Keratinocyte (primary cell): ENCODE measurements around the gene HAT1. TPM values are rescaled to one million over a fixed set of nuclear protein-coding genes. Genes with fewer than 3 reads are reported as not detected.
A peak's percentile ranks its signal among the peaks of the same experiment; 100 is the strongest.

ENCODE experiments used
- DNase-seq: peaks from one replicate; pipeline ENCODE4 v3.0.0-alpha.2; 2011; ENCODE audit warnings: low read depth, missing footprints, low spot score
- FAIRE-seq: peaks from 2 replicates; lab custom pipeline; 2011; peaks lifted over from hg19 to GRCh38; lab: Jason Lieb, UNC
- H2AFZ ChIP-seq: 2 replicates; pipeline ENCODE4 v1.6.0; 2012; ENCODE audit warnings: low read length, control low read depth, inconsistent platforms; ENCODE audit not compliant: control insufficient read depth
- H3K27ac ChIP-seq: 2 replicates; pipeline ENCODE4 v1.5.1; 2011; ENCODE audit warnings: low read length; ENCODE audit not compliant: control insufficient read depth, insufficient read depth
- H3K27me3 ChIP-seq: 3 replicates; pipeline ENCODE4 v1.6.0; 2011; ENCODE audit warnings: low read length; ENCODE audit not compliant: control insufficient read depth, insufficient read depth; ENCODE audit errors: extremely low read depth
- H3K36me3 ChIP-seq, 2 experiments: 2 replicates in 1 of 2; 3 replicates in 1 of 2; pipeline ENCODE4 v1.5.1; 2011; ENCODE audit warnings: low read length in 2 of 2, mild to moderate bottlenecking in 1 of 2; ENCODE audit not compliant: control insufficient read depth in 2 of 2, insufficient read depth in 2 of 2; ENCODE audit errors: extremely low read depth in 1 of 2
- H3K4me1 ChIP-seq: 3 replicates; pipeline ENCODE4 v1.5.1; 2011; ENCODE audit warnings: low read length; ENCODE audit not compliant: control insufficient read depth, insufficient read depth; ENCODE audit errors: extremely low read depth
- H3K4me2 ChIP-seq: 3 replicates; pipeline ENCODE4 v1.6.0; 2011; ENCODE audit warnings: low read depth, low read length; ENCODE audit not compliant: control insufficient read depth, insufficient read depth; ENCODE audit errors: extremely low read depth
- H3K4me3 ChIP-seq, 3 experiments: fragments of 200-600 bp in 1 of 3; sonication (generic) in 1 of 3; 2 replicates in 2 of 3; 3 replicates in 1 of 3; pipeline ENCODE4 v1.5.1; 2011 to 2016; ENCODE audit warnings: low read length in 3 of 3, mild to moderate bottlenecking in 3 of 3, control low read depth in 2 of 3, inconsistent platforms in 1 of 3, low read depth in 1 of 3, mixed read lengths in 1 of 3, mixed run types in 1 of 3, moderate library complexity in 1 of 3; ENCODE audit not compliant: control insufficient read depth in 2 of 3, insufficient read depth in 2 of 3; ENCODE audit errors: extremely low read depth in 1 of 3
- H3K79me2 ChIP-seq: 2 replicates; pipeline ENCODE4 v1.6.0; 2012; ENCODE audit warnings: low read length; ENCODE audit not compliant: control insufficient read depth, insufficient read depth
- H3K9ac ChIP-seq: 3 replicates; pipeline ENCODE4 v1.6.0; 2011; ENCODE audit warnings: low read length; ENCODE audit not compliant: control insufficient read depth, insufficient read depth; ENCODE audit errors: extremely low read depth
- H3K9me1 ChIP-seq: 3 replicates; pipeline ENCODE4 v1.6.0; 2011; ENCODE audit warnings: low read length; ENCODE audit not compliant: control insufficient read depth, insufficient read depth; ENCODE audit errors: extremely low read depth
- H3K9me3 ChIP-seq: 2 replicates; pipeline ENCODE4 v1.5.1; 2012; ENCODE audit warnings: low read depth, low read length; ENCODE audit not compliant: control insufficient read depth
- H4K20me1 ChIP-seq: 3 replicates; pipeline ENCODE4 v1.6.0; 2011; ENCODE audit warnings: low read length; ENCODE audit not compliant: control insufficient read depth, insufficient read depth; ENCODE audit errors: extremely low read depth
- CTCF ChIP-seq, 3 experiments: IDR thresholded peaks in 1 of 3; conservative IDR thresholded peaks in 1 of 3; optimal IDR thresholded peaks in 1 of 3; 2 replicates in 2 of 3; 3 replicates in 1 of 3; pipeline versions ENCODE3 to v1.5.1; 2011; ENCODE audit warnings: low read length in 3 of 3, mild to moderate bottlenecking in 3 of 3, moderate library complexity in 2 of 3, control low read depth in 1 of 3, inconsistent platforms in 1 of 3; ENCODE audit not compliant: insufficient read depth in 2 of 3; ENCODE audit errors: extremely low read depth in 1 of 3
- EZH2 ChIP-seq: IDR thresholded peaks from one replicate; pipeline ENCODE4 v1.6.1; 2012; ENCODE audit warnings: inconsistent platforms, mild to moderate bottlenecking, low read length, moderate library complexity
- dilution Hi-C: fragments of 300-500 bp; cut with MboI; formaldehyde crosslinking; loops from one replicate; pipeline ENCODE4 v1.7.0; 2020; ENCODE audit warnings: low sequenced_read_pairs; ENCODE audit not compliant: extremely low pct_ligation_motif_present
- polyA minus RNA-seq, 3 experiments: library from RNA; depleted of rRNA, polyadenylated mRNA; stranded (reverse); fragments of >200 nt; gene quantifications; 1 replicate in 1 of 3; 2 replicates in 1 of 3; 3 replicates in 1 of 3; pipeline ENCODE4 v1.2.3, GENCODE V29; 2011
- polyA plus RNA-seq, 5 experiments: library from polyadenylated mRNA; depleted of rRNA in 3 of 5; stranded (reverse) in 3 of 5; stranded (forward) in 1 of 5; unstranded in 1 of 5; fragments of >200 nt; gene quantifications; 1 replicate in 1 of 5; 2 replicates in 3 of 5; 3 replicates in 1 of 5; pipeline versions ENCODE4 v1.2.1 to v1.2.3, GENCODE V29; 2011 to 2012; ENCODE audit warnings: missing spikeins in 2 of 5, low read depth in 1 of 5, low replicate concordance in 1 of 5

Gene HAT1
- 40.8 to 91.2 TPM (median 44.9 TPM) in 3 replicates for polyA plus RNA-seq
- polyA plus RNA-seq (2011; ENCODE audit: low read depth): 51.2 TPM
- 35.9 and 70.6 TPM in 2 replicates for polyA plus RNA-seq (2011; cell fraction: cytosol; rRNA removed)
- 37.0 and 53.0 TPM in 2 replicates for polyA plus RNA-seq (2011; cell fraction: nucleus; rRNA removed)
- polyA plus RNA-seq (2012; ENCODE audit: low replicate concordance): 31.4 and 45.8 TPM in 2 replicates
- polyA minus RNA-seq: 4.8 to 39.7 TPM (median 15.5 TPM) in 3 replicates
- polyA minus RNA-seq (2011; cell fraction: cytosol; rRNA and poly(A)+ RNA removed): 15.3 TPM
- 9.8 and 19.2 TPM in 2 replicates for polyA minus RNA-seq (2011; cell fraction: nucleus; rRNA and poly(A)+ RNA removed)

GRCh38 chr2:171922230-171923022 lies at the start of gene HAT1:
Gene HAT1, plus strand, starts transcription at chr2:171922461. Its CDS starts 40 bp downstream, at chr2:171922501.
- peak; percentile 70 for FAIRE-seq

GRCh38 chr2:171874517-171874916 lies 47.7 kb upstream of the HAT1 start:
- DNase-seq: no peak
- H2AFZ ChIP-seq: no peak overlapping the region
- no peak overlapping the region for H3K4me3 ChIP-seq
- H3K9me1 ChIP-seq: no peaks in the 10 kb centered on the region
- H4K20me1 ChIP-seq: no peaks in the 10 kb centered on the region
- no peak overlapping the region for H3K27ac ChIP-seq
- H3K4me2 ChIP-seq: no peak overlapping the region
- H3K36me3 ChIP-seq: peaks cover 0 to 3% of the 10 kb centered on the region in 2 experiments
- H3K79me2 ChIP-seq: peaks cover 2% of the 10 kb centered on the region
- FAIRE-seq: no peak
- dilution Hi-C loops: no loop called here
- H3K27me3 ChIP-seq: no peaks in the 10 kb centered on the region
- TF ChIP-seq CTCF (optimal IDR thresholded peaks at IDR 0.05 in 1 of 3, IDR thresholded peaks at IDR 0.05 in 1 of 3, conservative IDR thresholded peaks at IDR 0.05 in 1 of 3; ENCODE audit: extremely low read depth in 1 of 3, insufficient read depth in 2 of 3, low read length in 3 of 3): no peak
- H3K9me3 ChIP-seq: no peaks in the 10 kb centered on the region
- peaks cover 10% of the 10 kb centered on the region for H3K4me1 ChIP-seq
- no peak overlapping the region for H3K9ac ChIP-seq

More at GRCh38 chr2:171922230-171923022, at the start of gene HAT1:
- Histone ChIP-seq H3K9me3 (no peaks in the 10 kb centered on the region), H3K79me2 (peaks cover 36% of the 10 kb centered on the region), H3K27ac (peak within 1 kb of the TSS; percentile 96), H3K9ac (peak within 1 kb of the TSS; percentile 96), H3K4me2 (peak within 1 kb of the TSS; percentile 97), H3K36me3 (no peaks in the 10 kb centered on the region), H2AFZ (peak within 1 kb of the TSS; percentile 98), H3K9me1 (no peaks in the 10 kb centered on the region), H3K4me3 (peak within 1 kb of the TSS; percentile 70 to 99 (median 94)), H3K4me1 (peaks cover 9% of the 10 kb centered on the region), H3K27me3 (no peaks in the 10 kb centered on the region), H4K20me1 (no peaks in the 10 kb centered on the region)
- peak; percentile 64 for DNase-seq
- dilution Hi-C loops: no loop called here
- no peak for TF ChIP-seq EZH2
- no peak for TF ChIP-seq CTCF (optimal IDR thresholded peaks at IDR 0.05 in 1 of 3, IDR thresholded peaks at IDR 0.05 in 1 of 3, conservative IDR thresholded peaks at IDR 0.05 in 1 of 3; ENCODE audit: extremely low read depth in 1 of 3, insufficient read depth in 2 of 3, low read length in 3 of 3)
